GM19452 (cell line): ENCODE measurements around the gene ADCY4.
"Not testable (repeated sequence)": the region's sequence is repeated elsewhere in the genome, so short reads cannot be mapped to it uniquely, and the experiment has no call there.

ENCODE experiments used
- ATAC-seq: cut with Tn5 transposase; IDR thresholded peaks from one replicate; pipeline ENCODE4 v1.9.1; 2021; ENCODE audit not compliant: unreplicated experiment

The ADCY4 gene

DNA sequence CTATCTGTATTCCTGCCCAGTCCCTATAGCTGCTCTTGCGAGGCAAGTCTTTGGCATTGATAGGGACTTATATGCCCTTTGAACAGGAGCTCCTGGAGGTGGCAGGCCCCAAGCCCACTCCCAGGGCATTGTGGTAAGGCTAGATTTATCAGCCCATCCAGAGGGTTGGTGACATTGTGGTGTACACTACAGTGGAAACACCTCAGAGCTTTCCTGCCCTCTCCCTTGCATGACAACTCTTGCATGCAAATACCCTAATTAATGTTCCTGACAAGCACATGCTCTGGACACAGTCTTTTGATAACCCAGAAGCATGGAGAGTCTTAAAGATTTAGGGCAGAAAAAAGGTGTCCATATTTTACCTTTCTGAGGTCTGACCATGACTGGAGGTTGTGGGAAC, 5.7 kb upstream of the ADCY4 start:
- no peak for ATAC-seq

DNA sequence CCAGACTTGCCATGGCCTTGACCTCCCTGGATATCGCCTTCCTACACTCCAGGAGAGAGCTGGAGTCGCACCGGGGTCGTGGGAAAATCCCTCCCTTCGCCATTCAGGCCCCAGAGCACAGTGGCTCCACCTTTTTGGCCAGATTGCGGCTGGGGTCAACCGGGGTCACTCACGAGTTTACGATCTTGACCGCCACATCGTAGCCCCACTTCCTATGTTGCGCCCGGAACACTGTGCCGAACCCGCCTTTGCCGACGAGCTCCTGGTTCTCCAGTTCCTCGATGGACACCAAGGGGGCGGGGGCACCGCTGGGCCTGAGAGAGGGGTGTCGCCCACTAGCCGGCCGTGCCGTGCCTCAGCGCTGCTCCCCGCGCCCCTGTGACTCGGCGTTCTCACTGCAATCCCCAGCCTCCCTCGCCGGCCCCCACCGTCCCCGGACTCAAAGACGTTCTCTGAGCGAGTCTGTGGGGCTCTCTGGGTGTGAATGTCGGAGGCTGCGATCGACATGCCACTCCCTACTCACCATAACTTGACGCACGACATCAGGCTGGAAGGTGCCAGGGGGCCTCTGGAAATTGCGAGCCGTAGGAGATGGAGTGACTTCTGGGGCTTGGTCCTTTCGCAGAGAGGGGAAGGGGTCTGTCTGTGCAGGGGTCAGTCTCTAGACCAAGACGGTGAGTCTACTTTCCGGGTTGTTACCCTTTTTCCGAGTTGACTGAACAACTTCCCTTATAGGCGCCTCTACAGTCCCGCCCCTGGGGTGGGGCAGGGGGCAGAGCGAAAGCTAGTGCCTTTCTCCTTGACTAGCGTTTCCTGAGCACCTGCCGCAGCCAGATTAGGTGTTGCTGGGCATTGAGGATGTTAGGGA, 4.6 kb upstream of the ADCY4 start, which contains the start of gene RIPK3:
Gene RIPK3, minus strand, starts transcription at position 708 of the 868 bp plus-strand sequence. Its CDS starts 165 bp downstream, at position 543.
- ATAC-seq: peak; percentile 83

DNA sequence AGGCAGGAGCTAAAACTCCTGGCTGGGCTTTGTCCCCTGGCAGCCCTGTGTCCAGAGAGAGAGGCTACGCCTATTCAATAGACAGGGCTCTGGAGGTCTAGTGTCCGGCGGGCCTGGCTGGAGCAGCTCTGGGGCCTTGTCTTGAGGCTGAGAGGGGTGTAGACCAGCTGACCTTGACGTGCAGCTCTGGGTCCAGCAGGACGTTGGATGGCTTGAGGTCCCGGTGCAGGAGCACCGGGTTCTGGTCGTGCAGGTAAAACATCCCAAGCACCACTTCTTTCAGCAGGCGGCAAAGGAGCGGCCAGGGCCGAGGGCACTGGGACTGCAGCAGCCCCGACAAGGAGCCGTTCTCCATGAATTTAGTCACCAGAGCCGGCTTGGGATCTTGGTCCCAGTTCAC, 4.0 kb upstream of the ADCY4 start:
- no peak for ATAC-seq

DNA sequence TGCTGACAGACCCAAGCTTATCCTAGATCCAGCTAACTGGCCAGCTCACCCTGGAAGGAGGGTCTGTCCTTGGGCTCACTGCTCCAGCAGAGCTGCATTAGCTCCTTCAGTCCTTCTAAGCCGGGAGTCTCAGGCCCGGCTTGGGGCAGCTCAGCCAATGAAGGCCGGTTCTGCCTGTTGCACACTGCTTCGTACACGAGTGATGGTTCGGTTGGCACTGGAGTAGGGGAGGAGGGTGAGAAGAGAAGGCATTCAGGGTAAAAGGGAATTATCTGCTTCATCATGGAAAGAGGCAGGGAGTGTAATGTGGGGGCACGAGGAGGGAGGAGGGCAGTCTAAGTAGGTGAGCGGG, 2.9 kb upstream of the ADCY4 start:
- ATAC-seq: no peak

DNA sequence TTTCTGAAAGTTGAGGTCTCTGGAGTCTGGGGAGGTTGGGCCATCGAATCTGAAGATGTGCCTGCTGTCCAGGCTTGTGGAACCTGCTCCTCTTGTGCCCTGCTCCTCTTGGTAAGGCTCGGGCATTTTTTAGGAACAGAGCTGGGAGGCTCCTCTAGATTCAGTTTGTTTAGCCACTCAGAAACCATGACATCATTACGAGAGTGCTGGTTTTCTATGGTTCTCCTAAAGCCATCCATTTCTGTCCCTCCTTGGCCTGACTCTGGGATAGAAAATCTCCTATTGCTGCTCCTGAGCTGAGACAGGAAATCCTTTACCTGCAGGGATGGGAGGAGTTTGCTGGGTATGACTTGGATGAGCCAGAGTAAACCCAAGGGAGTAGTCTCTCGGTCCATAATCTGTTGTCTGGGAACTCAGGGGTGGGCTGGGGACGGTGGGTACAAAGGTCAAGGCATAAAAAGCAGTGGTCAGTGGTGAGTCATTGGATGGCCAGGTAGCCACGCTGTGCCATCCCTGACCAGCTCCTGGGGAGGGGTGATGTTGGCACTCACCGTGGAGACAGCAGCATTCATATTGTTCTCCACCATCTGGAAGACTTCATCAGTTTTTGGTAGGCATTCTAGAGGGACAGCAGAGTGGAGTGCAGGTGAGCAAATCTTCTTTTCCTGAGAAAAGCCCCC, 2.4 kb upstream of the ADCY4 start:
- ATAC-seq: no peak

DNA sequence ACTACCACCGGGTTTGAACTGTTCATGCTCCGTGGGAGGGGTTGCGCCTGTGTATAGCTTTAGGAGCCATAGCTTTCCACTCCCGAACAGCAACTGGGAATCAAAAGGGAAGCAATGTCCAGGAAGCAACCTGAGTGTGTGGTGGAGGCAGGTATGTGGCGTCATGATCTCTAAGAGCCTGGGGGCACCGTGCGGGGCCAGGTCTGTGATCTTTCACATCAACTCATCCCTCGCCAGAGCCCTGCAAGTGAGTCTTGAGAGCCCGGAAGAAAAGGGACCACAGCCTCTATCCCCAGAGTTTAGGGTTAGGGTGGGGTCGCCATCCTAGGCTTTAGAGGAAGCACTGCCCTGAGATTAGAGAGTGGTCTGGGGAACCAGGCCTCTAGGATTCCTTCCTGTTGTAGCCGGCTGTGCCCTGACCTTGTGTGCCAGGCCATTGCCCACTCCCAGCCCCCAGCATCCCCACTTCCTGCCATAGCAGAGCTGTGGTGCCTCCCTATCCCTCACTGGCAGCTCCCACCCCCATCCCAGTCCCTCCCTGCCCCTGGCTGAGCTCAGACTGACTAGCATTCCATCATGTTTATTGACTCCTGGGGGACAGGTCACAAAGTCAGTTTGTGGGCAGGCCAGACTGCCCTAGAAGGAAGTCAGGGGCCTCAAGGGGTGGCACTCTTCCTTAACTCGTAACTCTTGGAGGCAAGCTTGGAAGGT, 745 bp upstream of the ADCY4 start:
- ATAC-seq: no peak

DNA sequence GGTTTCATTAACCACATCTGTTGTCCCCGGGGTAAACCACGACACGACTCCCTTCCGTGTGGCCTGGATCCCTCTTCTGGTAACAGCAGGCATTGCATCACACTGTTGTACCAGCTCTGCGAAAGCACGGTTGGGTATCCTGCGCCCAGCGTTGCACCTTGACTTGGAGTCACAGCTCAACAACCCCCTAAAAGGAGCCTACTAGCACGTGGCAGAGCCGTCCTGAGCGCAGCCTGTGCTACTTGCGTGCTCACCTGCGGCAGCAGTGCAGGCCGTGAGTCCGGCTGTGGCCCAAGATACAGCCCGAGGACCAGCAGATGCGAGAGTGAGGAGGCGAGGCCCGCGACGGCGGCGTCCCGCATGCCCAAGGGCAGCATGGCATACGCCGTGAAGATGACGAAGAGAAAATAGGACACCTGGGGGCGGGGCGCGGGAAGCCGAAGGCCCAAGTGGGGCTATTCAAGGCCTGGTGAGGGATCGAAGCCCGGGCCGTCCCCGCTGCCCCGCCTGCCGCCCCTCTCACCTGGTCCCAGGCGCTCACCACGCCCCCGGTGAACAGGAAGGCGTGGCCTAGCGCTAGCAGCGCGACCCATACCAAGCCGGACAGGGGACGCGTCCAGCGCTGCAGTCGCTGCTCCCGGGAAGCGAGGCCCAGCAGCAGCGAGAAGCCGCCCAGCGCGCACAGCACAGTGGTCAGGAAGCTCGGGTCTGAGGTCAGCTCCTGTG, 2.4 kb downstream of the ADCY4 start:
- peak; percentile 86 for ATAC-seq

DNA sequence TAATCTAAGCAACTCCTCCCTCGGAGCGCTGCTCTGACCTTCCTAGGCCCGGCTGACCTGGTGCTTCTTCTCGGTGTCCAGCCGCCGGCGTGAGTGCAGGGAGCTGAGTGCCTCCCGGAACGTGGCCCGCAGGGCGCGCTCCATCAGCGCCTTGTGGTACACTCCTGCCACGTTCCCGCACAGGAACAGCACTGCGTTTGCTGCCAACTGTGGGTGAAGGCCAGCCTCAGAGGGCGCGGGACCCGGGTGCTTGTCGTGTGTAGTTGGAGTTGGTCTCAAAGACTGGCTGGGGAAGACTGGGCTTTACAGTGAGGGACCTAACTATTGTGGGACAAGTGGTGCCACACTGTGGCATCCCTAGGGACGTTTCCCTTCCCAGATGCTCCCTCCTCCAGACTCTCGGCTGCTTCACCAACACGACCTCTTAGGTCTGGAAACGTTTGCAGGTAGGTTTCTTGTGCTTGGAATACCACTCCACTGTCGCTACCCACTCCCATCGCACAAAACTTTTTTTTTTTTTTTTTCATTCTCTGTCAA, 3.1 kb downstream of the ADCY4 start:
- ATAC-seq: peak; percentile 13

DNA sequence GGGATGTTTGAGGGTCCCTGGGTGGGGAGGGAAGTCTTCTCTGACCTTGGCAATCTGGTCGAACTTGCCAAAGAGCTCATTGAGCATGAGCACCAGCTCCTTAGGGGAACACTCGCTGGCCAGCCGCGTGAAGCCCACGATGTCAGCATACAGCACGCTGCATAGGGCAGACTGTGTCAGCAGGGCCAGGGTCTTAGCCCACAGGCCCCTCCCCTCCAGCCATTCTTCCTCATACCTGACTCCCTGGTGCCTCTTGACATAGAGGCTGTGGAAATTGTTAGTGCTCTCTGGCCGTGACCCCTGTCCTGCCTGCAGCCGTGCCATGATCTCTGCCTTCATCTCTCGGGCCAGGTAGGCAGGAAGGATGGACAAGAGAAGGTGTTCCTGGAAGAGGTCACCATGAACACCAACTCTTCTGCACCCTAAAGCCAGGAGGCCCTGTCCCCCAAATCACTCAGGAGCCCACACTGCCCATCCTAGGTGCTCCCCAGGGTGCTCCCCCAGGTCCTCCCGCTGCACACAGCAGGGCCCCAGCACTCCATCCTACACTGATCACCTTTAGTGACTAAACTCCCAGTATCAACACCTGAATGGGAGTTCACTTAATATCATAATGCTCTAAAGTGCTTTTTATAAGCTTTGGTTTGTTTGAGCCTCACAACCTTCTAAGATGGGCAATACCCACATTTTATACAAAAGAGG, 3.7 kb downstream of the ADCY4 start:
- ATAC-seq: no peak

DNA sequence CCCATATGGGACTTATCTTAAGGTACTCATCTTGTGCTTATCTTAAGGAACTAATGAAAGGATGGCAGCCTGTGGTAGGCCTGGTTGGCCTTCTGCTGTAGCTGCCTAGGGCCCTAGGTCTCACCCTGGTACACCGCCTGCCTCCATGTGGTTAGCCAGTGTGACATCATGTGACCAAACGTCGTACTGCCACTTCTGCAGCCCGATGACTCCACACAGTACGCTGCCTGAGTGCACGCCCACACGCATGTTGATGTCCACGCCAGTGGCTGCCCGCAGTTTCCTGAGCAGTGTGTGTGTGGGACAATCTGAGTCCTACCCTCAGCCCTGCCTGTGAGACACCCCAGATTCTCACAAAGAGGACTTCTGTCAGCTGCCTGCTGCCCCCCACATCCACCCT, 5.1 kb downstream of the ADCY4 start:
- no peak for ATAC-seq

DNA sequence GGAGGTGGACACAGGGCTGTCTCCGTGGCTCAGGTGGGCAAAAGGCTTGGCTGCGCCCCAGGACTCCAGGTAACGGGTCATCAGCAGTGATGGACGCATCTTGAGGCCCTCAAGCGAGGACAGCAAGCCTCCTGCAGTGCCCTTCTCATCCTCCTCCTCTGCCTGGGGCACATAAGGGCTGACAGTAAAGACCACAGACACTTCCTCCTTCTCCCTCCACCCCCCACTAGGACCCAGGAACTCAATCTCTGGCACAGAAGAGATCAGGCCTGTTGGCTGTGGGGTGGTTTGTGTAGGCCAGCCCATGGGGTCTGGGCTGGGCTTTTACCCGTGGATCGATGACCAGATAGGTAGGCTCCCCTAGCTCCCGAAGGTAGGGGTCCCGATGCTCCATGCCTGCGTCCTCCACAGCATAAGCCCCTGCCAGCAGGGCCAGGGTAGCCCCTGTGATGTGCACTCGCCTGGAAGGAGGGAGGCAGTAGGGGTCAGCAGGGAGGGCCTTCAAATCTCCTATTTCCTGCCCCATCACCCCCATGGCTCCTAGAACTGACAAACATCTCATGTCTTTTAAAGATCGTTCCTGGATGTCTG, 5.7 kb downstream of the ADCY4 start:
- no peak for ATAC-seq

DNA sequence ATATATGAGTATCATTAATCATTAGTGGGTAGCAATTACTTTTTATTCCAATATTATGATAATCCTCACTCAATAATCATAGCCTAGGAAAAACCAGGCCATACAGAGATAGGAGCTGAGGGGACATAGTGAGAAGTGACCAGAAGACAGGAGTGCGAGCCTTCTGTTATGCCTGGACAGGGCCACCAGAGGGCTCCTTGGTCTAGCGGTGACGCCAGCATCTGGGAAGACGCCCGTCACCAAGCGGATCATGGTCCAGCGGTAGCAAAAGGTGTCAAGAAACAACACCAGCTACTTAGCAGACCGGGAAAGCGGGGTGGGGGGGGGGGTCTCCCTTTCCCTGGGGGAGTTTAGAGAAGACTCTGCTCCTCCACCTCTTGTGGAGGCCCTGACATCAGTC, 7.0 kb downstream of the ADCY4 start:
- ATAC-seq: not testable (repeated sequence)

DNA sequence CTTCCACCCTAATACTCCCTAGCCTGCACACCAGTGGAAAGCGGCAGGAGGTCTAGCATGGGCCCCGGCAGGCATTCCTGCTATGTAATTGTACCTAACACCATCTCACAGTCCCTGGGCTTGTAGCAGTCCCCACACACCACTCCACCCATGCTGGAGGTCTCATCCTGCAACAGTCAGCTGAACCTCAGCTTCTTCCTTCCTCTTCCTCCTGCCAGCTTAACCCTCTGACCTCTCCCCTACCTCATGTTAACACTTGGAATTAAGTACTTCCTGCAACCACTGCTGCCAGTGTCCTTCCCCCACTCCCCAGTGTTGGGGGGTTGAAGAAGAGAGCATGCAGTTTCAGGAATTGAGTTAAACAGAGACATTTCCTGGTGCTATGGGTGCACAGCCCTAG, 7.6 kb downstream of the ADCY4 start:
- no peak for ATAC-seq

DNA sequence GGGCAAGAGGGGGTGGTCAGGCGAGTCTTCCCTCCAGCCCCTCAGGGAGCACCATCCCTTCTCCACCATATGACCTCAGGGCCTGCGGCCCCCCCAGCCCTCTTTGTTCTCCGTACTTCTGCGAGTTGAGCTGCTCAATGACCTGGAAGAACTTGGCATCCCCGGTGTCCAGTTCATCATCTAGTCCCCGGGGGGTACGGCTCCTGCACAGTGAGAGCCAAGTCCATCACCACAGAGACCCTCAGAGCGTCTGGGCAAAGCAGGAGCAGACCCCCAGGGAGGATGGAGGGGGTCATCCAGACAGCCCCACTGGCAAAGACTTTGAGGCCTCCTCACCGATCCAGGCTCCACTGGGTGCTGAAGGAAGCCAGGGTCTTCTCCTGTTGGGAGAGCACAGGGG, 8.9 kb downstream of the ADCY4 start:
- no peak for ATAC-seq

DNA sequence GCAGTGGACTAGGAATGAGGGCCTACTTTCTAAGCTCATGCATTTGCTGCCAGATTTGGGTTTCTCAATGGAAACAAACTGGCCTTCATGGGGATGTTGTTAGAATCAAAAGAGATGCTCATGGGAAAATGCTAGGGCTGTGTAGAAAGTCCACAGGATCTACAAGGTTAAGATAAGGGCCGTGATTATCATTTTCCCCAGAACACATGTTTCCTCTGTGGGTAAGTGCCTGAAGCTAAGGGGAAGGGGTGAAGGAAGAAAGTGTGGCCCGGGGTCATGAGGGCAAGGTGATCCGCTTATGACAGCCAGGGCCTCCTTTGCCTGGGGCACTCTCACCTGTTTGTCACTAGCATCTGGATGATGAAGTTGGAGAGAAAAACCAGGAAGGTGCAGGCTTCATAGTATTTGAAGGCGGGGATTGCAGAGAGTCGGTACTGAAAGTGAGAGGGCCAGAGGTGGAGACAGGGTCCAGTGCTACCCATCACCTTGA, 9.8 kb downstream of the ADCY4 start:
- ATAC-seq: no peak

DNA sequence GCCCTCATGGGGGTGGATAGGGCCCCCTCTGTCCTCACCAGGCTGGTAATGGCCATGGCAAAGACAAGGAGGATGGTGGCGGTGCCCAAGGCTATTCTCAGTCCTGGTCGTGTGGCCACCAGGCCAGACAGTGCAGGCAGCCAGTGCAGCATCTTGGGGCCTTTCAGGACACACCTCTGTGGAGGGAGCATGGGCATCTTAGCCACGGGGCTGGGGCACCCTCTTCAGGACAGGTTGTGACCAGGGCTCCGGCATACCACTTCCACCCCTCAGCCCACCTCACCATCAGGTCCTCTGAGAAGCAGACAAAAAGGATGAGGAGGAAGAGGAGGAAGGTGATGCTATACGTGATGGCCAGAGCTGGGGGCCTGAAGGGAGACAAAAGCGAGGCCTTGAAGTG, 10.8 kb downstream of the ADCY4 start:
- ATAC-seq: no peak

DNA sequence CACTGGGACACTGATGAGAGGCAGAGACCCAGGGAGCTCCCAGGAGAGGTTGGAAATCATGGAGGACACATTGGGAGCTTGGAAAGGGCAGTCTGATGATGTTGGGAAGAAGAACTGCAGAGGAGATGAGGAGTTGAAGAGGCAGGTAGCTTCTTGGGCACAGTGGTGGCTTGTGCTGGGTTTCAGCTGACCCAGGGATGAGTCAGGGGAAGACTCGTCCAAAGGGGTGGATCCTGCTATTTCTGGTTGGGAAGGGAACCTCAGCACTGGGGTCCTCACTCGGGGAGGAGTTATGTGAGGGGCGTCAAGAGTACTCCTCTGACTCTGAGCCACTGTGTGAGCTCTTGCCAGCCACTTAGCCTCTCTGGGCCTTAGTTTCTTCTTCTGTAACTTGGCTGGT, 11.5 kb downstream of the ADCY4 start:
- no peak for ATAC-seq

DNA sequence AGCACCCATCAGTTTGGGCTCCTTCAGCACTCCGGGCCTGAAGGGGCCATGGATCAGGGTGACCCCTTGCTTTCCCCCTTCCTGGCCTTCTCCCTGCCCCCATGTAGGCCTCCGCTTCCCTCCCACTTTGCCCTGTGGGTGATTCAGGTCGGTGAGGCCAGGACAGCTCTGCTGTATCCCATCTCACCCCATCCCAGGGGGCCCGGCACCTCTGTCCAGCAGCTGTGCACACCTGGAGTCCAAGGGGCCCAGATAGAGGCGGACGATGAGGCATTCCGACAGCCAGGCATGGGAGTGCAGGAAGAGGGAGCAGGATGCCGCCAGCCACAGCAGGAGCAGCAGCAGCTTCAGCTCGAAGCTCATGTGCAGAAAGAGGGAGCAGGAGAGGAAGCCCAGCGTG, 12.2 kb downstream of the ADCY4 start:
- no peak for ATAC-seq

DNA sequence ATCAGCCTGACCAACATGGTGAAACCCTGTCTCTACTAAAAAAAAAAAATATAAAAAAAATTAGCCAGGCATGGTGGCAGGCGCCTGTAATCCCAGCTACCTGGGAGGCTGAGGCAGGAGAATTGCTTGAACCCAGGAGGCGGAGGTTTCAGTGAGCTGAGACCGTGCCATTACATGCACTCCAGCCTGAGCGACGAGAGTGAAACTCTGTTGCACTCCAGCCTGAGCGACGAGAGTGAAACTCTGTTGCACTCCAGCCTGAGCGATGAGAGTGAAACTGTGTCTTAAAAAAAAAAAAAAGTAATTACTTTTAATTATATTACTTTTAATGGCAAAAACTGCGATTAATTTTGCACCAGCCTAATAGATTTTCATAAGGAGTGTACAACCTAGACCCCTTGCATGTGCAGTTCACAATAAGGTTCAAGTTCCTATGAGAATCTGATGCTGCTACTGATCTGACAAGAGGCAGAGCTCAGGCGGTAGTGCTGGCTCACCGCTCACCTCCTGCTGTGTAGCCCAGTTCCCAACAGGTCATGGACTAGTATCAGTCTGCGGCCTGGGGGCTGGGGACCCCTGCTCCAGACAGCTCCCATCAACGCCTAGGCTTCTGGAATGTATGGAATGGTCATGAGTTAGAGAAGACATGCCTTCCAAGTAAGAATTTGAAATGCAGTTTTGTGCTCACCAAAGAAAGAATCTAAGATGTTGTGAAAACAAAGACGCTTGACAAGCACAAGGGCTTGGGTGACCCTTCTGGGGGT, 13.5 kb downstream of the ADCY4 start:
- ATAC-seq: no peak
